Endothelial cell of hepatic sinusoid (primary cell): ENCODE results near the gene MICAL2.

Experiments
- in situ Hi-C: cut with HindIII; loops from 2 replicates; pipeline ENCODE4 v1.10.0; 2017; ENCODE audit warnings: low sequenced_read_pairs

Gene MICAL2

DNA sequence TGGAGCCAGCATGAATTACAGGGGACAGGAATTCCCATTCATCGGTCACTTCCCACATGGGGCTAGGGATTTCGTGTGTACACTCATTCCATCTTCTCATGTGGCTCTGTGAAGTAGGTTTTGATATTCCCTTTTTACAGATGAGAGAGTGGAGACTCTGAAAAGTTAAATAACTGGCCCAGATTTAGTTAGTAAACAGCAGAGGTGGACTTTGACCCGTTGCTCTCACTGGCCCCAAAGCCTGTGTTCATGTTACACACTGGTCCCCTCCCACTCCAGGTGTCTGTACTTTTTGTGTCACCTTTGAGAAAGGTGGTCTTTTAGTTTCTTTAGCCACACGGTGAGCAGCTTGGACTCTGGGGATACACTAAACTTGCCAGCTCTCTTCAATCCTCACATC lies 108.5 kb downstream of the MICAL2 start:
- in situ Hi-C loops: no loop called here

GRCh38 chr11:12219757-12220156 lies 109.4 kb downstream of the MICAL2 start:
- in situ Hi-C loops: no loop called here

GRCh38 chr11:12220305-12220704 lies 109.9 kb downstream of the MICAL2 start:
- in situ Hi-C loops: no loop called here

GRCh38 chr11:12221051-12221535 lies 110.7 kb downstream of the MICAL2 start:
- in situ Hi-C loops: no loop called here

GRCh38 chr11:12222055-12222792 lies 111.8 kb downstream of the MICAL2 start:
- in situ Hi-C loops: no loop called here

DNA sequence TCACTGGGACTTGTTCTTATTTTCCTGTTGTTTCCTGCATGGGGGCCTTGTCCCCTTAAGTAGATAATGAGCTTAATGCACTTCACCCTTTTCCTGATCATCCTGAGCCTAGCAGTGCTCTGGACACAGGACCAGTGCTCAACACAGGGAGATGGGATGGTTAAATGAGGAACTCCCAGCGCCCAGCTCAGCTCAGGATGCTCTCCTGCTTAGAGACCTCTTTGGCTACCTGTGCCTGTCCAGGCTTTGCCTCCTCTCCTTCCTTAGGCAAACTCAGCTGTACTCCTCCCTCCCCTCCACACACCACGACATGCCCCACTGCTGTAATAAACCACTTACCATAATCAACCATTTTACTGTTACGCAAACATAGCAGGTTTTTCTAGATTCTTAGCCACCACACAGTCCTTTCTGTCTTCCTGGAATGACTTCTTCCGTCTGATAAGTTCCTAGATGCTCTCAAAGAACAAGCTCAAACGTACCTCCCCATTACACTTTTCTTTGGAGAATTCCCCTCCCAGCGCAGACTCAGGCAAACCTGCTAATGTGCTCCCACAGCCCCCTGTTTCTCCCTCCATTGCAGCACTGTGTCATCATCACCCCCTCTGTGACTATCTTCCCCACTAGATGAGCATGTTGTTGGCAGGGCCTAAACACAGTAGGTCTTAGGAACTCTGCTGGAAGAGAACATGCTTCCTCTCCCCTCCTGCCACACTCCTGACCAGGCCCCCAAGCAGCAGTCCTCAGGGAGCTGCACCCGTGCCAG lies 113.6 kb downstream of the MICAL2 start:
- in situ Hi-C loops: no loop called here

- in situ Hi-C loops: no loop called here
These were observed 114.1 kb downstream of the MICAL2 start for GRCh38 chr11:12224537-12224893.

DNA sequence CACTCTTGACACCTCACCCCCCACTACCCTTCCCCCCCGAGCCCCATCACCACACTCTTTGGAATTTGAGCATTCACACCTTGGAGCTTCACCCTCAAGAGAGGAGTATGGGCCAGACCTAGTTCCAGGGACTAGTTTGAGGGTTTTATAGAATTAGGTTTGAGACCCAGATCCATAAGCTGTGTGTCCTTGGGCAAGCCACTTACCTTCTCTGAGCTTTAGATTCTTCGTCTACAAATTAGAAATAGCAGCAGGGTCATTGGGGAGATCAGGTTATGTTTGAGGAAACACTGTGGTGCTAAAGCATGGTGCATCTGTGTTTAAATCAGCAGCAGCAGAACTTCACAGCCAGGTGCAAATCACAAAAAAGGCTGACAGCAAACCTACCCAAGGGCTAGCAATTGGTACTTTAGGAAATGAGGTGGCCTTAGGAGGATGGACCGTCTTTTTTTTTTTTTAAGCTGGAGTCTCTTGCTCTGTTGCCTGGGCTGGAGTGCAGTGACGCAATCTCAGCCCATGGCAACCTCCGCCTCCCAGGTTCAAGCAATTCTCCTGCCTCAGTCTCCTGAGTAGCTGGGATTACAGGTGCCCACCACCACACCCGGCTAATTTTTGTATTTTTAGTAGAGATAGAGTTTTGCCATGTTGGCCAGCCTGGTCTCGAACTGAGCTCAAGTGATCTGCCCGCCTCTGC lies 114.8 kb downstream of the MICAL2 start:
- in situ Hi-C loops: no loop called here

DNA sequence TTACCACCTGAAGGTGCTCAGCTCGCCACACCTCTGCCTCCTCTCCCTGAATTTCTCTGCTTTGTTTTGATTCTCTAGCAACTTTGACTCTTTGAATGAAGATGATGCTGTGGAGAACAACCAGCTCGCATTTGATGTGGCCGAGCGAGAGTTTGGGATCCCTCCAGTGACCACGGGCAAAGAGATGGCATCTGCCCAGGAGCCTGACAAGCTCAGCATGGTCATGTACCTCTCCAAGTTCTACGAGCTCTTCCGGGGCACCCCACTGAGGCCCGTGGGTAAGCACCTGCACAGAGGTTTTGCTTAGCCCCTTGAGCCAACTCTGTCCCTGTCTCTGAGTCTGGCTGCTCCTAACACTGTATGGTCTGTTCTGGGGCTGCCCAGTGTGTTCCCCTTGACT lies 115.7 kb downstream of the MICAL2 start:
- in situ Hi-C loops: no loop called here

DNA sequence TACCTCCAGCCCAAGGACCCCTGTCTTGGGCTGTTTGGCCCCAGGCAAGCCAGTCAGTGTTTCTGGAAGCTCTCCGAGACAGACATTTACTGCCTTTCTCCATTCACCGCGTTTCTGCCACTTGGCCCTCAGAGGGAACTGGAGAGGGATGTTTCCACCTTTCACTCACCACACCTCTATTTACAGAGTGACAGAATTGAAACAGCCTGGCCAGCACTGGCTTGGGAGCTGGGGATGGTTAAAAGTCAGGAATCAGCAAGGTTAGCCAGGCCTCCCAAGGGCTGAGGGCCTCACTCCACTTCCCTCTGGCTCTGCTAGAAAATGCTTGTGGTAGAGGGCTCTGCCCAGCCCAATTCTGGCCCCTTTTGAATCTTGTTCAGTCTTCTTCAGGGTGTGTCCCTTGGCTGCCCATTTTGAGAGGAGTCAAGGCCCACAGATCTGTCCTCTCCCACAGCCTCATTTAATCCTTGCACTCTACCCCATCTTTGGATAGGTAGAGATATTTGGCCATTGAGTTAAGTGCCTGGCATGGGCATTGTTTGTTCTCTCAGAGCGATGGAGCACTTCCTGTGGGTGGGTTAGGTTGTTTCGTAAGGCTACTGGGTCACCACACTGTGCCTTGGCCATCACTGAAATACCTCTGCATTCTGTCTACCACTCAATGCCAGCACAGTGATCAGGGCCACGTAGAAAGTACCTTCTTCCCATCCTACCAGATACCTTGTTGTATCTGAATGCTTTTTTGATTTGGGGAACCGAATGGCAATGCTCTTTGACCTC lies 119.2 kb downstream of the MICAL2 start:
- in situ Hi-C loops: no loop called here

- in situ Hi-C loops: no loop called here
These were observed 121.8 kb downstream of the MICAL2 start for GRCh38 chr11:12232160-12232559.

GRCh38 chr11:12232817-12233601 lies 122.6 kb downstream of the MICAL2 start:
- in situ Hi-C loops: no loop called here

GRCh38 chr11:12233602-12233925 lies 123.2 kb downstream of the MICAL2 start:
- in situ Hi-C loops: no loop called here

DNA sequence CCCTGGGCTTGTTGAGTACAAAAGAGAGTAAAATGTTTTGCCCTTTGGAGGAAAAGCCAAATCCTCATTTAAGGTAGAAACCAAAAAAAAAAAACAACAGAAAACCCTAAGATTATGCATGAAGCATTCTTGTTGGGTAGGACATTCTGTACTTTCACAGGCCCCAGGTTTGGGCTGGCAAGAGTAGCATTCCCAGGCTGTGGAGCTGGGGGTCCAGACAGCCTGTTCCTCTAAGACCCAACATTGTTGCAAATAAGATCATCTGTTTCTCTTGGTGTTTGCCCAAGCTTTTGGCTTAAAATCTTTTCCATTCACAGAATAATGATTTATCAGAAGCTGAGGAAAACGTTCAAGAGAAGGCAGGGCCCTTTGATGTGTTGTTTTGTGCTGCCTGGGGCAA lies 123.8 kb downstream of the MICAL2 start:
- in situ Hi-C loops: no loop called here

- in situ Hi-C loops: no loop called here
These were observed 124.7 kb downstream of the MICAL2 start for GRCh38 chr11:12235080-12235479.

GRCh38 chr11:12235553-12235946 lies 125.2 kb downstream of the MICAL2 start:
- in situ Hi-C loops: no loop called here

DNA sequence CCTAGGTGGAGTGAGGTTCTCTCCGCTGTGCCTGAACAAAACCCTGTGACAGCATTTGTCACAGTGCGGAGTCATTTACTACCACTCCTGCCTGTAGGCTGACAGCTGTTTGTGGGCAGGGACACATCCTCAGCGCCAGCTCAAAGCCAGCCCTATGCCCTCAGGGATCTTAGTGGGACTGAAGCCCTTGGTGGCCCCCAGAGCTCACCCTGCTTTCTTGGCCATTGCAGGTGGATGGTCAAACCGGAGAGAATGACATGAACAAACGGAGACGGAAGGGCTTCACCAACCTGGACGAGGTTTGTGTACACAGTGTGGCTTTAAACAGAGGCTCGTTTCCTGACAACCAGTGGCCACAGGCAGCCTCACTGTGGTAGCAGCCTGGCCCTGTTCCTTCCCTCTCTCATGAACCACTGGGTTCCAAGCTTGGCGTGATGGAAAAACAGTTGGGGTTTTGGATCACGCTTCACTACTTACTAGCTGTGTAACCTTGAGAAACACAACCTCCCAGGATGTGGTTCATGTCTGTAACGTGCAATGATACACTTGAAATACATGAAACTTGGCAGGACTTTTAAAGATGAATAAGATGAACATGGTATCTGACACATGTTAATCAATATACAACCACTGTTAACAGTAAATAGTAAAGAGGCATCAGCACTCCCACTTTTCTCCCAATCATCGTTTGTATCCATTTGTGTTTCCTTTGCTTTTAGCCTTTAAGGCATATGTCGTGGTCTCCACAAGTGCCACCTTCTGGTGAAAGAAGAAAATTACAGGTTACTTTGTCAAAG lies 125.8 kb downstream of the MICAL2 start:
- in situ Hi-C loops: no loop called here

GRCh38 chr11:12236744-12237101 lies 126.3 kb downstream of the MICAL2 start:
- in situ Hi-C loops: no loop called here

GRCh38 chr11:12237381-12237784 lies 127.0 kb downstream of the MICAL2 start:
- in situ Hi-C loops: no loop called here

GRCh38 chr11:12238420-12238819 lies 128.0 kb downstream of the MICAL2 start:
- in situ Hi-C loops: no loop called here
